MM.1S (cell line): ENCODE results near the gene KIF5C.

ENCODE experiments used
- DNase-seq: peaks from one replicate; pipeline ENCODE4 v3.0.0-alpha.2; 2015
- H2AFZ ChIP-seq: fragments of 300-600 bp; sonication (generic); 2 replicates; pipeline ENCODE4 v1.6.0; 2016; ENCODE audit warnings: antibody characterized with exemption, low read length
- H3F3A ChIP-seq: fragments of 300-600 bp; sonication (generic); 2 replicates; pipeline ENCODE4 v1.6.1; 2016; ENCODE audit warnings: mild to moderate bottlenecking, antibody characterized with exemption, low read length, moderate library complexity, mixed read lengths; ENCODE audit not compliant: insufficient read depth
- H3K27ac ChIP-seq: fragments of 300-600 bp; sonication (generic); 2 replicates; pipeline ENCODE4 v1.5.1; 2016; ENCODE audit warnings: mild to moderate bottlenecking, low read length
- H3K27me3 ChIP-seq: fragments of 300-600 bp; sonication (generic); replicated peaks from 2 replicates; pipeline ENCODE4 v1.6.0; 2016; ENCODE audit warnings: low read length; ENCODE audit not compliant: insufficient read depth
- H3K36me3 ChIP-seq: fragments of 300-600 bp; sonication (generic); replicated peaks from 2 replicates; pipeline ENCODE4 v1.6.1; 2016; ENCODE audit warnings: mild to moderate bottlenecking, low read length, mixed read lengths; ENCODE audit not compliant: insufficient read depth
- H3K4me1 ChIP-seq: fragments of 300-600 bp; sonication (generic); 2 replicates; pipeline ENCODE4 v1.6.1; 2016; ENCODE audit warnings: low read length, mixed read lengths
- H3K4me2 ChIP-seq: fragments of 300-600 bp; sonication (generic); 2 replicates; pipeline ENCODE4 v1.6.0; 2016; ENCODE audit warnings: low read depth, low read length
- H3K4me3 ChIP-seq: fragments of 300-600 bp; sonication (generic); 2 replicates; pipeline ENCODE4 v1.5.1; 2016; ENCODE audit warnings: low read length, mixed read lengths
- H3K79me2 ChIP-seq: fragments of 300-600 bp; sonication (generic); 2 replicates; pipeline ENCODE4 v1.6.1; 2016; ENCODE audit warnings: mixed run types, low read length, mixed read lengths
- H3K9ac ChIP-seq: fragments of 300-600 bp; sonication (generic); 2 replicates; pipeline ENCODE4 v1.6.1; 2016; ENCODE audit warnings: low read length, mixed read lengths
- H3K9me2 ChIP-seq: fragments of 300-600 bp; sonication (generic); replicated peaks from 2 replicates; pipeline ENCODE4 v1.6.1; 2016; ENCODE audit warnings: mild to moderate bottlenecking, low read length, mixed read lengths; ENCODE audit not compliant: insufficient read depth
- H3K9me3 ChIP-seq: fragments of 300-600 bp; sonication (generic); replicated peaks from 2 replicates; pipeline ENCODE4 v1.6.1; 2016; ENCODE audit warnings: mild to moderate bottlenecking, low read length, mixed read lengths; ENCODE audit not compliant: insufficient read depth
- H4K20me1 ChIP-seq: fragments of 300-600 bp; sonication (generic); 2 replicates; pipeline ENCODE4 v1.6.1; 2016; ENCODE audit warnings: mild to moderate bottlenecking, low read length, moderate library complexity, mixed read lengths; ENCODE audit not compliant: insufficient read depth
- EZH2 ChIP-seq: fragments of 300-600 bp; sonication (generic); optimal IDR thresholded peaks from 2 replicates; pipeline ENCODE3; 2017; ENCODE audit warnings: low read depth, mild to moderate bottlenecking, antibody characterized with exemption, low read length, mixed read lengths
- EZH2phosphoT487 ChIP-seq: fragments of 300-600 bp; sonication (generic); IDR thresholded peaks from 2 replicates; pipeline ENCODE4 v1.6.1; 2018; ENCODE audit warnings: antibody characterized with exemption, low read length
- TF ChIP-seq, protein P1 (sequence below): fragments of 300-600 bp; sonication (generic); IDR thresholded peaks from 2 replicates; pipeline ENCODE4 v1.5.1; 2016; ENCODE audit warnings: antibody characterized with exemption, low read length, mixed read lengths

The KIF5C gene

DNA sequence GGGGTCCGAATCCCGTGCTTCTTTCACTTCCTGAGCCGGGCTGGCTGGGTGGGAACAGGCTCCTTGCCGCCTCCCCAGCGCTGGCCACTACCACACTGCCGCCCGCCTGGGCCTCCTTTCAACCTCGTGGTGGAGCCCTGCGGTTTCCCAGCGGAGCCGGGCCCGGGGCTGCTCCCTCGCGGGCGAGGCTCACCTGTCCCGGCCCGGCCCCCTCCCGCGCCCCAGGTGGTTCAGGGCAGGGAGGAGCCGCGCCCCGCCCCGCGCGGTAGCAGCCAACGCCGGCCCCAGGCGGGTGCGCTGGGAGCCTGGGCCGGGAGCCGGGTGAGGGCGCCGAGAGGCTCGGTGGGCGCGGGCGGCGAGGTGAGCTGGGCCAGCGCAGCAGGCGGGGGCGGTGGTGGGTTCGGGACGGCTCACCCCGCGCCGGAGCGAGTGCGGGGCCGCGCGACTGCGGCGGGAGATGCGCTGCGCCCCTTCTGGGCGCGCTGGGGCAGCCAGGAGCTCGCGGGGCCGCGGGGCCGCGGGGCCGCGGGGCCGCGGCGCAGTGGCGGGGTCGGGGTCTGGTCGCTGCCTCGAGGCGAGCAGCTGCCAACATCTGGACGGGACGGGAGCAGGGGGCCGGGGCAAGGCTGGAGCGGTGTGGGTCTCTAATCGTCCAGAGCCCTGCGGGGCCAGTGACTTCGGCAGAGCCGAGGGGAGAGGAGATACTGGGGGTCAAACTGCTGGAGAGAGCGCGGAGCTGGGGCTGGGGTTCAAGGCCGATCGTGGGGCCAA lies 163.6 kb downstream of the KIF5C start, which contains the start of gene LYPD6B:
LYPD6B (plus strand) TSS at position 258 of the 771 bp plus-strand sequence. CDS start 92,250 bp downstream, outside the sequence.
- Histone ChIP-seq H3K4me3 (peak within 1 kb of the TSS; percentile 52), H2AFZ (peak within 1 kb of the TSS; percentile 66), H3K27me3 (no peaks in the 10 kb centered on the region), H3K79me2 (no peaks in the 10 kb centered on the region), H3K4me1 (no peaks in the 10 kb centered on the region), H4K20me1 (no peaks in the 10 kb centered on the region), H3F3A (peaks cover 4% of the 10 kb centered on the region; the same call in 1 of the 2 replicates), H3K9ac (peak within 1 kb of the TSS; percentile 48; the same call in 1 of the 2 replicates), H3K27ac (no peak within 1 kb of the TSS), H3K9me2 (no peaks in the 10 kb centered on the region), H3K4me2 (peak within 1 kb of the TSS; percentile 64), H3K36me3 (no peaks in the 10 kb centered on the region), H3K9me3 (no peaks in the 10 kb centered on the region)
- no peak for TF ChIP-seq EZH2phosphoT487
- TF ChIP-seq, protein P1, sequence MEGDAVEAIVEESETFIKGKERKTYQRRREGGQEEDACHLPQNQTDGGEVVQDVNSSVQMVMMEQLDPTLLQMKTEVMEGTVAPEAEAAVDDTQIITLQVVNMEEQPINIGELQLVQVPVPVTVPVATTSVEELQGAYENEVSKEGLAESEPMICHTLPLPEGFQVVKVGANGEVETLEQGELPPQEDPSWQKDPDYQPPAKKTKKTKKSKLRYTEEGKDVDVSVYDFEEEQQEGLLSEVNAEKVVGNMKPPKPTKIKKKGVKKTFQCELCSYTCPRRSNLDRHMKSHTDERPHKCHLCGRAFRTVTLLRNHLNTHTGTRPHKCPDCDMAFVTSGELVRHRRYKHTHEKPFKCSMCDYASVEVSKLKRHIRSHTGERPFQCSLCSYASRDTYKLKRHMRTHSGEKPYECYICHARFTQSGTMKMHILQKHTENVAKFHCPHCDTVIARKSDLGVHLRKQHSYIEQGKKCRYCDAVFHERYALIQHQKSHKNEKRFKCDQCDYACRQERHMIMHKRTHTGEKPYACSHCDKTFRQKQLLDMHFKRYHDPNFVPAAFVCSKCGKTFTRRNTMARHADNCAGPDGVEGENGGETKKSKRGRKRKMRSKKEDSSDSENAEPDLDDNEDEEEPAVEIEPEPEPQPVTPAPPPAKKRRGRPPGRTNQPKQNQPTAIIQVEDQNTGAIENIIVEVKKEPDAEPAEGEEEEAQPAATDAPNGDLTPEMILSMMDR, result no peak
- TF ChIP-seq EZH2, result no peak
- peak; percentile 80 for DNase-seq

DNA sequence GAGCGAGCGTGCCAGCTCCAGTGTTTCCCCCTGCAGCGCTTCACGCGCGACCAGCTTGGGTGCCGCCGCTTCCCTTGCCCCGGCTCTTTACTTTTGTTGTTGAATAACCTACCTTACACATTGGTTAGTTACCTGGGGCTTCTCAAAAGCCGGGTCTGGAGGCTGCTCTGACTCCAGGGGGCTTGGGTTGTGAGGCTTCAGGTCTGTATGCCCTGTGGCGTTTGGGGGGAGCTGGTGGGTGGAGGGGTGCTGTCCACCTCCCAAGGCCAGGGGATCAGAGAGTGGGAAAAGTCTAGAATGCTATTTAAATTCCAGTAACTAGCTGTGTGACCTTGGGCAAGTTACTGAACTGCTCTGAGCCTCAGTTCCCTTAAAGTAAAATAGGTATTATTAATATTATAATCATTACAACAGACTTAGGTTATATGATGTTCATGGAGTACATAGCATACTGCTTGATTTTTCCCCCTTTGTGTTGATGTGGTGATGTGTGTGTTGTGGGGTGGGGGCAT lies 164.2 kb downstream of the KIF5C start:
- Histone ChIP-seq H3K4me2 (peak overlapping the region; percentile 48; the same call in 1 of the 2 replicates), H4K20me1 (no peaks in the 10 kb centered on the region), H3K4me1 (no peaks in the 10 kb centered on the region), H3K9ac (no peak overlapping the region), H3K36me3 (no peaks in the 10 kb centered on the region), H3K9me2 (no peaks in the 10 kb centered on the region), H3K27ac (no peak overlapping the region), H3F3A (peaks cover 4% of the 10 kb centered on the region; the same call in 1 of the 2 replicates), H3K9me3 (no peaks in the 10 kb centered on the region), H3K27me3 (no peaks in the 10 kb centered on the region), H2AFZ (no peak overlapping the region), H3K79me2 (no peaks in the 10 kb centered on the region), H3K4me3 (peak overlapping the region; percentile 47)
- no peak for TF ChIP-seq EZH2
- no peak for DNase-seq

DNA sequence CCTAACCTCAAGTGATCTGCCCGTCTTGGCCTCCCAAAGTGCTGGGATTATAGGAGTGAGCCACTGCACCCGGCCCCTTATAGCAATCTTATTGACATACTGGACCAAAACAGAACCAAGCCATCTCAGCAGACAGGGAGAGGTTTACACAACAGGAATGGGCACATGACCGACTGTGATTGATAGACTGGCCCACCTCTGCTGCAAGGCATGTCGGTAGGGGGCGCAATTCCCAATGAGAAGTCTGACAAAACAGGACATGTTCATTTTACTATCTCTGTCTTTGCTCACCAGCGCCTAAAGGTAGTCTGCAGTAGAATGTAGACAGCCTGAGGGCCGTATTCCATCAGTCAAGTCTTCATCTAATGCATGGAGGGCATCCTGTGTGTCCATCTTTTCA lies 165.4 kb downstream of the KIF5C start:
- Histone ChIP-seq H3K9me2 (no peaks in the 10 kb centered on the region), H3K27me3 (no peaks in the 10 kb centered on the region), H3K36me3 (no peaks in the 10 kb centered on the region), H3K4me1 (no peaks in the 10 kb centered on the region), H3K79me2 (no peaks in the 10 kb centered on the region), H4K20me1 (no peaks in the 10 kb centered on the region), H3K9me3 (no peaks in the 10 kb centered on the region), H3K4me2 (no peak overlapping the region), H3K9ac (no peak overlapping the region), H3K4me3 (no peak overlapping the region), H2AFZ (no peak overlapping the region), H3K27ac (no peak overlapping the region), H3F3A (peaks cover 4% of the 10 kb centered on the region; the same call in 1 of the 2 replicates)
- DNase-seq, result peak; percentile 39
- TF ChIP-seq, protein P1, result peak; percentile 70
- TF ChIP-seq EZH2 (no peak), EZH2phosphoT487 (no peak)

DNA sequence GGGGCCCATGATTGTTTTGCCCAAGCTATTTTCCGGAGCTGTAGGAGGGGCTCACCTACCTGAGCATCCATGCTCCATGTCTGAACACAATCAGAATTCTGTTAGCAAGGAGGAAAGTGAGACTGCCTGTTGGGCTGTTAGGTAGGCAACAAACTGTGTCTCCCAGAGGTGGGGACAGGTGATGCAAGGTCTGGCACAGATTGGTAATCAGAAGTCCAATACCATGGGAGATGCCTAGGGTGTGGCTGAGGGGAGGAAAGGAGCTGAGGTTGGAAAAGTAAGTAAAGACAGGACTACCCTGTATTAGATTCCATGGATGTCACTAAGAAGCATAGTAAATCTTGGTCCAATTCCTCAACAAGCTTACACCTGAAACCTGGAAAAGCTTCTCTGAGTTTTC lies 166.5 kb downstream of the KIF5C start:
- Histone ChIP-seq H2AFZ (no peak overlapping the region), H3K27ac (no peak overlapping the region), H3K9me2 (no peaks in the 10 kb centered on the region), H3K27me3 (no peaks in the 10 kb centered on the region), H3K4me2 (no peak overlapping the region), H3K79me2 (no peaks in the 10 kb centered on the region), H3K9me3 (no peaks in the 10 kb centered on the region), H3K4me1 (no peaks in the 10 kb centered on the region), H3F3A (peaks cover 4% of the 10 kb centered on the region; the same call in 1 of the 2 replicates), H3K4me3 (no peak overlapping the region), H3K36me3 (no peaks in the 10 kb centered on the region), H4K20me1 (no peaks in the 10 kb centered on the region), H3K9ac (no peak overlapping the region)
- no peak for DNase-seq
- TF ChIP-seq EZH2 (no peak), EZH2phosphoT487 (no peak)
- TF ChIP-seq, protein P1, result no peak
